Coronary artery (tissue), 2 donors: ENCODE results near the gene PTPN13.

Experiments
- DNase-seq: peaks from one replicate; pipeline ENCODE4 v3.0.0-alpha.2; 2017; ENCODE audit warnings: low spot score
- H3K27ac ChIP-seq, 2 donors: fragments of 200-600 bp; sonication (generic); one replicate each; pipeline ENCODE4 v1.5.1; 2016 to 2019
- H3K4me3 ChIP-seq: fragments of 200-600 bp; sonication (generic); 2 replicates; pipeline ENCODE4 v1.5.1; 2016; ENCODE audit warnings: mild to moderate bottlenecking, moderate library complexity
- TF ChIP-seq, protein P1 (sequence below): fragments of 200-600 bp; sonication (generic); IDR thresholded peaks from one replicate; pipeline ENCODE4 v1.5.1; 2019; ENCODE audit warnings: antibody characterized with exemption

Gene PTPN13

DNA sequence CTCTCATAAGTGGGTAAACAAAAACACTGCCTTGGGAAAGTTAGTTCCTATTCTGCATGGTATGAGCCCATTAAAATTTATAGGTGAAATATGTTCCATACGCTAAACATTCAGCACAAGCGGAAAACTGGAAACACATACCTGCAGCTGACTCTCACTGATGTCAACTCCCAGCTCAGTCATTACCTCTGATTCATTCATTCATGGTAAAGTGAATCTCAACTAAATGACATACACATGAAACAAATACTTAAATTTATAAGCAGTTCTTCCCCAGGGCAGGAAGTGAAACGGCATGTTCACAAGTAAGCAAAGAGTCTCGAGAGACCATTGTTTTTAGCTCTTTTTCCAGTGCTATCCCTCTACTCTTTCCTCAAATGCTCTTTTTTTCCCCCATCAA lies 253.5 kb downstream of the PTPN13 start:
- TF ChIP-seq, protein P1, sequence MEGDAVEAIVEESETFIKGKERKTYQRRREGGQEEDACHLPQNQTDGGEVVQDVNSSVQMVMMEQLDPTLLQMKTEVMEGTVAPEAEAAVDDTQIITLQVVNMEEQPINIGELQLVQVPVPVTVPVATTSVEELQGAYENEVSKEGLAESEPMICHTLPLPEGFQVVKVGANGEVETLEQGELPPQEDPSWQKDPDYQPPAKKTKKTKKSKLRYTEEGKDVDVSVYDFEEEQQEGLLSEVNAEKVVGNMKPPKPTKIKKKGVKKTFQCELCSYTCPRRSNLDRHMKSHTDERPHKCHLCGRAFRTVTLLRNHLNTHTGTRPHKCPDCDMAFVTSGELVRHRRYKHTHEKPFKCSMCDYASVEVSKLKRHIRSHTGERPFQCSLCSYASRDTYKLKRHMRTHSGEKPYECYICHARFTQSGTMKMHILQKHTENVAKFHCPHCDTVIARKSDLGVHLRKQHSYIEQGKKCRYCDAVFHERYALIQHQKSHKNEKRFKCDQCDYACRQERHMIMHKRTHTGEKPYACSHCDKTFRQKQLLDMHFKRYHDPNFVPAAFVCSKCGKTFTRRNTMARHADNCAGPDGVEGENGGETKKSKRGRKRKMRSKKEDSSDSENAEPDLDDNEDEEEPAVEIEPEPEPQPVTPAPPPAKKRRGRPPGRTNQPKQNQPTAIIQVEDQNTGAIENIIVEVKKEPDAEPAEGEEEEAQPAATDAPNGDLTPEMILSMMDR: no peak
- no peak for DNase-seq
- Histone ChIP-seq H3K27ac (peak overlapping the region in 1 of 2 donors; percentile 50), H3K4me3 (peak overlapping the region; percentile 33)

DNA sequence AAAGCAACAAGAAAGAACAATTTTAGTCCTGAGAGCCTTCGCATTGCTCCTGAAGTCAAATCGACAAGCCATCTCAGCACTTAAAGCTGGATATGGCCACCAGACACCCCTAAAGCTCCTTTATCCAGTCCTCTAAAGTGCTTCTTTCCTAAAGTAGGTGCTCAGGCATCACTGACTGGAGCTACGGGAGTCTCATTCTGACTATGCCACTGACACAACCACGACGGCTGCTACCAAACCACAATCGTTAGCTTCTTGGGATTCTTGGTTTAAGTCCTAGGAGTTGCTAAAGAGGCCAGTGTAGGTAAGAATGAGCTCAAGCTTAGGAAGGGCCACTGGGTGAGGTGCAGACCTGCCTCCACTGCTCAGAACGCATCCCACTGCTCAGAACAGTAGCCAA lies 254.0 kb downstream of the PTPN13 start:
- H3K4me3 ChIP-seq: peak overlapping the region; percentile 33
- TF ChIP-seq, protein P1: no peak
- no peak for DNase-seq
- peak overlapping the region in 1 of 2 donors; percentile 50 for H3K27ac ChIP-seq

DNA sequence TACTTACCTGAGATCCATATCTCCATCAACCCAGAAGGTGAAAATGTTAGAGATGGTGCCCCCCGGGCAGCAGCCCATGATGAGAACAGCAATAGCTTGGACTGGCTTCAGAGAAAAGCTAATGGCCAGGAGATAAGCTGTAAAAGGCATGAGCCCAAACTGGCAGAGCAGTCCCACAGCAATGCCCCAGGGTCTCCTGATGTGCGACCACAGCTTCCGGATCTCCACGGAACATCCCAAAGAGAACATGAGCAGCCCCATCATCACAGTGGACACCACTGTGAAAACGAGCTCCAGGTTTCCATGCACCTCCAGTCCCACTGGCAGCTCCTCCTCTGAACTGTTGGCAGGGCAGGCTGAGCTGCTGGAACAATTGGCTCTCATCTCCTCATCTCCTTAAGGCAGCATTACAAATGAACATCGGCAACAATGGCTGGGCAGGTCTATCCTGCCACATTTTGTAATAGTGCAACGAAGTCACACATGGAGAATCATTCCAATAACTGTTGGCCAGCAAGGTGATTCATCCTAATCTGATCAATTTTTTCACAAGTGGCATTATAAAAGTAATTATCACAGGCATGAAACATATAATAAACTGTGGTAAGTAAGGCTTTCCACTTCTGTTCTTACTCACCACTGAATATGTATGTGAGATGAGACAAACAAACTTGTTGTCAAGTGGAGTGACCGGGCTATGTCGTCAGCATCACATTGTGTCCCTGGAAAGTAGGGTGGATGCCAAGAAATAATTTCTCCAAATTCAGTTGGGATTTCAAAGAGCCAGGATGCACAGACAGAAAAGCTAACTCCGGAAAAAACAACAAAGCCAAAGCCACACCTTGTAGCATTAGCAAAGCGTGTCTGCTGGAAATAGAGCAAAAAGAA lies 254.9 kb downstream of the PTPN13 start, which contains the start of gene SLC10A6:
Gene SLC10A6, minus strand, starts transcription at position 653 of the 888 bp plus-strand sequence. Its CDS starts 269 bp downstream, at position 384.
- DNase-seq: no peak
- H3K4me3 ChIP-seq: peak within 1 kb of the TSS; percentile 33

DNA sequence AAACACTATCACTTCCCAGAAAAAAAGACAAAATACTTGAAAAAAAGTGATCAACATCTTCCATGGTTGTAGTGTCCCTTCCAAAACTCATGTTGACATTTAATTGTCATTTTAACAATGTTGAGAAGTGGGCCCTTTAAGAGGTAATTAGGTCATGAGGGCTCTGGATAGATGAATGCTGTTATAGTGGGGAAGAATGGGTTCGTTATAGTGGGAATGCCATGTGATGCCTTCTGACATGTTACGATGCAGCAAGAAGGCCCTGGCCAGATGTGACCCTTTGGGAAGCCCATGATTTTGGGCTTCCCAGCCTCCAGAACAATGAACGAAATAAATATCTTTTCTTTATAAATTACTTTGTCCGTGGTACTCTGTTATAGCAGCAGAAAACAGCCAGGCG lies 259.1 kb downstream of the PTPN13 start:
- DNase-seq: no peak
- TF ChIP-seq, protein P1: no peak
- H3K4me3 ChIP-seq: no peak overlapping the region
- no peak overlapping the region for H3K27ac ChIP-seq

More for the DNA sequence above, 254.9 kb downstream of the PTPN13 start, which contains the start of gene SLC10A6:
- peak within 1 kb of the TSS in 1 of 2 donors; percentile 50 for H3K27ac ChIP-seq
- TF ChIP-seq, protein P1: no peak

DNA sequence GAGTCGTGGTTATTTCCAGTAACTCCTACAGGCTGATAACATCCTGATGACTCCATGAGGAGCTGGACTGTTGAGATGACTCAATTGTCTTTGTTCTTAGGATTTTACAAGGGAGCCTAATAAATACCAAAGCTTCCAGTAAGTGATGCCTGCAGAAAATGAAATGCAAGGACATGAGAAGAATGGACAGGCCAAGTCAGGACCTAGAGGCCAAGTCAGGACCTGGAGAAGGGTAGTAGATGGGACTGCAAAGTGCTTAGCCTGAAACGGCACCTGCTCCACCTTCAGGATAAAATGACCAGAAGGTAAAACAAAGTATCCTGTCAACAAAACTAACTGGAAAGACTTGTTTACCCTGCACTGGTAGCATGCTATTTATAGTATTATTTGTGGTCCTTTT lies 261.5 kb downstream of the PTPN13 start:
- Histone ChIP-seq H3K27ac (no peak overlapping the region), H3K4me3 (no peak overlapping the region)
- TF ChIP-seq, protein P1: no peak
- DNase-seq: no peak

DNA sequence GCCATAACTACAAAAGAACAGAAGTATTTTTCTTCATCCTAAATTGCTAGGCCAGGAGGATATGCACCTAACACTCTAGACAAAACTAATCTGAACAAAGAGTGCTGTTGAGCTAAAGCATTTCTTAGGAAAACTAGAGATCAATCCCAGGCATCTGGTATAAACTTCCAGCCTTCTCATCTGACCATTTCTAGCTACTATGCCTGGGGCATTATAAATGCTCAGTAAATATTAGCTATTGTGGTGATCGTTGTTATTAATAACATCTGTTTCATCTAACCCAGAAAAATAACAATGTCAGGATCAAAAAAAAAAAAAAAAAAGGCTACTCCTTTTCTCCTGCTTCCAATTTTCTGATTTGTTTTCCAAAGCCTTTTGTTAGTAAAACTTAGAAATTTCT lies 262.8 kb downstream of the PTPN13 start:
- TF ChIP-seq, protein P1: no peak
- DNase-seq: no peak
- H3K27ac ChIP-seq: no peak overlapping the region
- no peak overlapping the region for H3K4me3 ChIP-seq
